AG09319 (cell line): ENCODE measurements around the gene CCDC92.
"Not testable (repeated sequence)": the region's sequence is repeated elsewhere in the genome, so short reads cannot be mapped to it uniquely, and the experiment has no call there.

Experiments used
- DNase-seq: peaks from one replicate; pipeline ENCODE4 v3.0.0-alpha.2; 2010; ENCODE audit warnings: low read depth; ENCODE audit errors: extremely low read depth
- CTCF ChIP-seq: IDR thresholded peaks from 2 replicates; pipeline ENCODE4 v1.5.1; 2011; ENCODE audit warnings: low read depth, mild to moderate bottlenecking, inconsistent platforms, low read length, moderate library complexity

The CCDC92 gene

GRCh38 chr12:123948796-123949769, 23.5 kb downstream of the CCDC92 start:
- no peak for DNase-seq
- no peak for TF ChIP-seq CTCF

- DNase-seq = no peak
- TF ChIP-seq CTCF = no peak
These were observed 24.2 kb downstream of the CCDC92 start for GRCh38 chr12:123948401-123948795.

- DNase-seq = not testable (repeated sequence)
These were observed 25.1 kb downstream of the CCDC92 start for GRCh38 chr12:123947531-123947930.

- DNase-seq = not testable (repeated sequence)
These were observed 25.8 kb downstream of the CCDC92 start for GRCh38 chr12:123946516-123947505.

GRCh38 chr12:123946152-123946515, 26.5 kb downstream of the CCDC92 start:
- no peak for DNase-seq
- no peak for TF ChIP-seq CTCF

- no peak for DNase-seq
- no peak for TF ChIP-seq CTCF
These were observed 27.1 kb downstream of the CCDC92 start for GRCh38 chr12:123945287-123946151.

- TF ChIP-seq CTCF = no peak
- no peak for DNase-seq
These were observed 27.9 kb downstream of the CCDC92 start for GRCh38 chr12:123944696-123945095.
